HepG2 (cell line): Measurements from ENCODE around the gene ALLC. TPM values are rescaled to one million over a fixed set of nuclear protein-coding genes. Genes with fewer than 3 reads are reported as not detected.

Source experiments
- ATF7 ChIP-seq, 2 experiments: fragments of 450-650 bp in 1 of 2; sonication (generic) in 1 of 2; formaldehyde crosslinking in 1 of 2; IDR thresholded peaks; 2 replicates each; pipeline versions ENCODE4 v1.4.0 to v1.6.1; 2016 to 2020; ENCODE audit warnings: antibody characterized with exemption in 1 of 2, mild to moderate bottlenecking in 1 of 2, missing genetic modification reagents in 1 of 2
- CREM ChIP-seq, 2 experiments: sonication (generic) in 1 of 2; formaldehyde crosslinking in 1 of 2; IDR thresholded peaks; 2 replicates each; pipeline versions ENCODE4 v1.4.0 to v1.6.1; 2016 to 2020; ENCODE audit warnings: antibody characterized with exemption in 1 of 2, mild to moderate bottlenecking in 1 of 2, missing genetic modification reagents in 1 of 2
- KAT8 ChIP-seq: IDR thresholded peaks from 2 replicates; pipeline ENCODE4 v1.6.1; 2016; ENCODE audit warnings: missing genetic modification reagents, missing compliant biosample characterization
- MLXIP ChIP-seq: sonication (generic); formaldehyde crosslinking; IDR thresholded peaks from 2 replicates; pipeline ENCODE4 v1.9.0; 2021; ENCODE audit warnings: missing genetic modification reagents, borderline replicate concordance
- ONECUT2 ChIP-seq: sonication (generic); formaldehyde crosslinking; IDR thresholded peaks from 2 replicates; pipeline ENCODE4 v1.4.0; 2020; ENCODE audit warnings: missing genetic modification reagents
- RCOR2 ChIP-seq: IDR thresholded peaks from 2 replicates; pipeline ENCODE4 v1.6.1; 2016; ENCODE audit warnings: missing biosample characterization, missing genetic modification reagents
- RXRB ChIP-seq: IDR thresholded peaks from 2 replicates; pipeline ENCODE4 v1.6.1; 2016; ENCODE audit warnings: borderline replicate concordance, missing genetic modification reagents, missing compliant biosample characterization
- SALL1 ChIP-seq: sonication (generic); formaldehyde crosslinking; IDR thresholded peaks from 2 replicates; pipeline ENCODE4 v1.8.0; 2022; ENCODE audit warnings: mild to moderate bottlenecking, missing genetic modification reagents
- SMARCE1 ChIP-seq: fragments of 450-650 bp; IDR thresholded peaks from 2 replicates; pipeline ENCODE4 v1.6.1; 2017; ENCODE audit warnings: borderline replicate concordance
- TCF7 ChIP-seq: sonication (generic); IDR thresholded peaks from 2 replicates; pipeline ENCODE4 v1.6.1; 2016; ENCODE audit warnings: antibody characterized with exemption, low read depth
- TIGD3 ChIP-seq: sonication (generic); formaldehyde crosslinking; IDR thresholded peaks from 2 replicates; pipeline ENCODE4 v1.5.1; 2020; ENCODE audit warnings: mild to moderate bottlenecking, missing genetic modification reagents, borderline replicate concordance
- ZFP36 ChIP-seq: fragments of 150-350 bp; IDR thresholded peaks from 2 replicates; pipeline ENCODE4 v1.6.1; 2018; ENCODE audit warnings: borderline replicate concordance, low read length, low read depth; ENCODE audit not compliant: partially characterized antibody
- ZNF407 ChIP-seq: sonication (generic); formaldehyde crosslinking; IDR thresholded peaks from one replicate; pipeline ENCODE4 v1.5.1; 2020; ENCODE audit warnings: mild to moderate bottlenecking, missing genetic modification reagents; ENCODE audit errors: not compliant biosample characterization
- ZNF704 ChIP-seq: sonication (generic); formaldehyde crosslinking; IDR thresholded peaks from 2 replicates; pipeline ENCODE4 v1.8.1; 2023; ENCODE audit warnings: mild to moderate bottlenecking, inconsistent platforms, moderate library complexity, missing genetic modification reagents, borderline replicate concordance
- ZNF781 ChIP-seq: sonication (generic); formaldehyde crosslinking; IDR thresholded peaks from 2 replicates; pipeline ENCODE4 v1.5.1; 2020; ENCODE audit warnings: borderline replicate concordance, mild to moderate bottlenecking, missing genetic modification reagents; ENCODE audit errors: not compliant biosample characterization
- polyA plus RNA-seq, 8 experiments: library from polyadenylated mRNA; depleted of rRNA in 3 of 8; stranded (reverse) in 7 of 8; unstranded in 1 of 8; fragments of >200 nt; fragmentation: Illumina TruSeq in 4 of 8; extraction: Trizol in 4 of 8; gene quantifications; 2 replicates each; pipeline versions ENCODE4 v1.2.1 to v1.2.3, GENCODE V29; 2011 to 2016; ENCODE audit warnings: low read depth in 4 of 8, missing spikeins in 1 of 8, mixed read lengths in 1 of 8; ENCODE audit not compliant: insufficient read depth in 1 of 8
- total RNA-seq, 5 experiments: library from RNA; depleted of rRNA; stranded (reverse); fragments of >200 nt; fragmentation: Illumina TruSeq; extraction: Trizol; gene quantifications; 2 replicates each; pipeline ENCODE4 v1.2.3, GENCODE V29; 2016; ENCODE audit warnings: low read depth in 1 of 5

ALLC gene
- total and polyA plus RNA-seq, 2 of the 13 experiments (the other 11 are each of a cell fraction or from before 2014, with no cell fraction given), result 0.08 to 0.11 TPM

GRCh38 chr2:3620834-3621233 lies 37.2 kb upstream of the ALLC start (continued):
- TF ChIP-seq TIGD3 (CRISPR knock-in tag) (no peak), ZNF704 (CRISPR knock-in tag) (no peak), ZFP36 (peak; percentile 86), ZNF407 (CRISPR knock-in tag) (no peak), ATF7 (IDR thresholded peaks at IDR 0.05) (0 out of 2 replicates have a peak, but pooled peaks have one; percentile 10), ATF7 (CRISPR knock-in tag; IDR thresholded peaks at IDR 0.05) (no peak), CREM (IDR thresholded peaks at IDR 0.05) (peak; percentile 72), CREM (CRISPR knock-in tag; IDR thresholded peaks at IDR 0.05) (no peak), SALL1 (peak; percentile 49; the same call in 1 of the 2 replicates), TCF7 (peak; percentile 89), SMARCE1 (no peak), ZNF781 (CRISPR knock-in tag) (no peak), ONECUT2 (peak; percentile 83), RXRB (CRISPR knock-in tag) (no peak), MLXIP (CRISPR knock-in tag) (no peak), KAT8 (CRISPR knock-in tag) (0 out of 2 replicates have a peak, but pooled peaks have one; percentile 40), RCOR2 (CRISPR knock-in tag) (0 out of 2 replicates have a peak, but pooled peaks have one; percentile 62)
